Measurements from ENCODE around the gene FUOM. TPM values are rescaled to one million over a fixed set of nuclear protein-coding genes. Genes with fewer than 3 reads are reported as not detected.

FUOM gene
- total RNA-seq, 1 donor from 2014 or later = 9.3 TPM

GRCh38 chr10:133383551-133383950 lies 25.7 kb upstream of the FUOM start:
- peaks cover 4% of the 10 kb centered on the region for H3K27me3 Mint-ChIP-seq (ENCODE audit: insufficient read depth, low read depth)
- Histone ChIP-seq H3K9me3 (ENCODE audit: low read depth) (no peaks in the 10 kb centered on the region), H3K27me3 (peaks cover 14% of the 10 kb centered on the region), H3F3A (ENCODE audit: low read depth) (no peaks in the 10 kb centered on the region), H3K36me3 (no peaks in the 10 kb centered on the region), H3K79me2 (ENCODE audit: low read depth) (no peaks in the 10 kb centered on the region), H3K4me3 (no peak overlapping the region), H3K27ac (no peak overlapping the region), H3K4me1 (peaks cover 4% of the 10 kb centered on the region), H4K20me1 (ENCODE audit: low read depth) (peaks cover 6% of the 10 kb centered on the region), H2AFZ (replicated peaks) (no peak overlapping the region), H3K9ac (no peak overlapping the region), H3K4me2 (no peak overlapping the region)
- no peak overlapping the region for H3K27ac Mint-ChIP-seq
- H3K4me1 Mint-ChIP-seq = peaks cover 3% of the 10 kb centered on the region
- no peaks in the 10 kb centered on the region for H3K9me3 Mint-ChIP-seq
- no peak for TF ChIP-seq EZH2 (IDR thresholded peaks at IDR 0.05)
- TF ChIP-seq CTCF (IDR thresholded peaks at IDR 0.05) = no peak
- no peak for TF ChIP-seq EZH2phosphoT487 (IDR thresholded peaks at IDR 0.05)
- no peak for DNase-seq (ENCODE audit: low spot score)
- peaks cover 2% of the 10 kb centered on the region for H3K36me3 Mint-ChIP-seq
- no peak overlapping the region for H3K4me3 Mint-ChIP-seq

- Mint-ChIP-seq H3K36me3 (no peaks in the 10 kb centered on the region), H3K4me1 (peaks cover 7% of the 10 kb centered on the region), H3K4me3 (no peak overlapping the region), H3K9me3 (no peaks in the 10 kb centered on the region), H3K27me3 (ENCODE audit: insufficient read depth, low read depth) (peaks cover 10% of the 10 kb centered on the region), H3K27ac (no peak overlapping the region)
- Histone ChIP-seq H4K20me1 (ENCODE audit: low read depth) (peaks cover 6% of the 10 kb centered on the region), H3K4me3 (no peak overlapping the region), H3K27me3 (peaks cover 39% of the 10 kb centered on the region), H3F3A (ENCODE audit: low read depth) (no peaks in the 10 kb centered on the region), H3K9me3 (ENCODE audit: low read depth) (no peaks in the 10 kb centered on the region), H3K27ac (no peak overlapping the region), H3K36me3 (no peaks in the 10 kb centered on the region), H3K9ac (no peak overlapping the region), H3K4me2 (no peak overlapping the region), H2AFZ (replicated peaks) (no peak overlapping the region), H3K4me1 (peaks cover 4% of the 10 kb centered on the region), H3K79me2 (ENCODE audit: low read depth) (no peaks in the 10 kb centered on the region)
- TF ChIP-seq CTCF (IDR thresholded peaks at IDR 0.05) = no peak
- TF ChIP-seq EZH2phosphoT487 (IDR thresholded peaks at IDR 0.05) = no peak
- TF ChIP-seq EZH2 (IDR thresholded peaks at IDR 0.05) = no peak
- DNase-seq (ENCODE audit: low spot score) = no peak
Measured at GRCh38 chr10:133381036-133381435, 23.2 kb upstream of the FUOM start.

GRCh38 chr10:133379801-133380666 lies 22.2 kb upstream of the FUOM start:
- Histone ChIP-seq H2AFZ (replicated peaks) (peak overlapping the region; percentile 54), H3K9ac (peak overlapping the region; percentile 57), H3K27ac (no peak overlapping the region), H4K20me1 (ENCODE audit: low read depth) (peaks cover 6% of the 10 kb centered on the region), H3K27me3 (peaks cover 49% of the 10 kb centered on the region), H3K4me3 (peak overlapping the region; percentile 81), H3K9me3 (ENCODE audit: low read depth) (no peaks in the 10 kb centered on the region), H3K79me2 (ENCODE audit: low read depth) (no peaks in the 10 kb centered on the region), H3F3A (ENCODE audit: low read depth) (peaks cover 6% of the 10 kb centered on the region), H3K4me1 (peaks cover 4% of the 10 kb centered on the region), H3K4me2 (peak overlapping the region; percentile 90), H3K36me3 (no peaks in the 10 kb centered on the region)
- peaks cover 12% of the 10 kb centered on the region for H3K27me3 Mint-ChIP-seq (ENCODE audit: insufficient read depth, low read depth)
- no peaks in the 10 kb centered on the region for H3K9me3 Mint-ChIP-seq
- H3K4me3 Mint-ChIP-seq = peak overlapping the region; percentile 79
- peak overlapping the region; percentile 60 for H3K27ac Mint-ChIP-seq
- TF ChIP-seq CTCF (IDR thresholded peaks at IDR 0.05) = no peak
- TF ChIP-seq EZH2 (IDR thresholded peaks at IDR 0.05) = no peak
- no peak for TF ChIP-seq EZH2phosphoT487 (IDR thresholded peaks at IDR 0.05)
- peaks cover 11% of the 10 kb centered on the region for H3K4me1 Mint-ChIP-seq
- H3K36me3 Mint-ChIP-seq = no peaks in the 10 kb centered on the region
- no peak for DNase-seq (ENCODE audit: low spot score)

Measured in neural progenitor cell (in vitro differentiated cells).